T47D (cell line): ENCODE data around the gene MRPL52.
"Not testable (repeated sequence)": the region's sequence is repeated elsewhere in the genome, so short reads cannot be mapped to it uniquely, and the experiment has no call there.

ENCODE experiments used
- DNase-seq, 2 experiments: peaks; one replicate each; pipeline versions ENCODE4 v3.0.0 to v3.0.0-alpha.2; 2011 to 2012; ENCODE audit warnings: low read depth in 1 of 2, low spot score in 1 of 2
- JUND ChIP-seq: IDR thresholded peaks from 2 replicates; pipeline ENCODE4 v1.6.1; 2012; ENCODE audit warnings: low read depth
- in situ Hi-C: cut with HindIII; loops from 2 replicates; pipeline ENCODE4 v1.10.0; 2016; ENCODE audit warnings: low sequenced_read_pairs, low pct_unique_long_range_greater_than_20kb

The MRPL52 gene

GRCh38 chr14:22854963-22855724, 25.5 kb downstream of the MRPL52 start:
- DNase-seq: peak in 1 of 2 experiments; percentile 17
- no peak for TF ChIP-seq JUND
- in situ Hi-C loops: no loop called here

GRCh38 chr14:22856428-22856827, 26.7 kb downstream of the MRPL52 start:
- DNase-seq: no peak
- no peak for TF ChIP-seq JUND
- in situ Hi-C loops: no loop called here

GRCh38 chr14:22860377-22860776, 30.7 kb downstream of the MRPL52 start:
- DNase-seq, in situ Hi-C loops: not testable (repeated sequence)

GRCh38 chr14:22861651-22862050, 32.0 kb downstream of the MRPL52 start:
- DNase-seq: no peak
- in situ Hi-C loops: no loop called here

GRCh38 chr14:22864979-22865378, 35.3 kb downstream of the MRPL52 start:
- in situ Hi-C loops: no loop called here
- no peak for DNase-seq
- no peak for TF ChIP-seq JUND

More at GRCh38 chr14:22861651-22862050, 32.0 kb downstream of the MRPL52 start:
- no peak for TF ChIP-seq JUND

GRCh38 chr14:22865424-22866405, 36.0 kb downstream of the MRPL52 start:
- no peak for DNase-seq
- no peak for TF ChIP-seq JUND
- in situ Hi-C loops: no loop called here

- in situ Hi-C loops: no loop called here
- no peak for TF ChIP-seq JUND
- DNase-seq: no peak
Measured at GRCh38 chr14:22866874-22867273, 37.2 kb downstream of the MRPL52 start.

- no peak for DNase-seq
- in situ Hi-C loops: no loop called here
- TF ChIP-seq JUND: no peak
Measured at GRCh38 chr14:22870811-22871223, 41.1 kb downstream of the MRPL52 start.

GRCh38 chr14:22871224-22872032, 41.7 kb downstream of the MRPL52 start, which contains the start of gene LRP10:
LRP10 (plus strand) TSS chr14:22871740; CDS start chr14:22872304, 564 bp downstream.
- TF ChIP-seq JUND: no peak
- in situ Hi-C loops: no loop called here
- peak; percentile 52 to 96 for DNase-seq

- in situ Hi-C loops: no loop called here
- DNase-seq: peak; percentile 50 to 88
- TF ChIP-seq JUND: no peak
Measured at GRCh38 chr14:22872033-22872832, 42.5 kb downstream of the MRPL52 start.

- DNase-seq: no peak
- in situ Hi-C loops: no loop called here
Measured at GRCh38 chr14:22872833-22873520, 43.3 kb downstream of the MRPL52 start.

More at GRCh38 chr14:22872833-22873520, 43.3 kb downstream of the MRPL52 start:
- no peak for TF ChIP-seq JUND
